Prostate gland (tissue), 2 donors: ENCODE results near the gene HADHA.

Experiments
- POLR2A ChIP-seq: fragments of 450-650 bp; IDR thresholded peaks from one replicate; pipeline ENCODE4 v1.6.1; 2016; ENCODE audit warnings: antibody characterized with exemption, mild to moderate bottlenecking
- TF ChIP-seq, protein P1 (sequence below), 4 experiments: fragments of 200-600 bp in 2 of 4; fragments of 450-650 bp in 2 of 4; sonication (generic) in 2 of 4; IDR thresholded peaks; 1 replicate in 3 of 4; 2 replicates in 1 of 4; pipeline ENCODE4 v1.5.1; 2016 to 2019; ENCODE audit warnings: antibody characterized with exemption in 4 of 4, mild to moderate bottlenecking in 2 of 4, moderate library complexity in 2 of 4

DNA sequence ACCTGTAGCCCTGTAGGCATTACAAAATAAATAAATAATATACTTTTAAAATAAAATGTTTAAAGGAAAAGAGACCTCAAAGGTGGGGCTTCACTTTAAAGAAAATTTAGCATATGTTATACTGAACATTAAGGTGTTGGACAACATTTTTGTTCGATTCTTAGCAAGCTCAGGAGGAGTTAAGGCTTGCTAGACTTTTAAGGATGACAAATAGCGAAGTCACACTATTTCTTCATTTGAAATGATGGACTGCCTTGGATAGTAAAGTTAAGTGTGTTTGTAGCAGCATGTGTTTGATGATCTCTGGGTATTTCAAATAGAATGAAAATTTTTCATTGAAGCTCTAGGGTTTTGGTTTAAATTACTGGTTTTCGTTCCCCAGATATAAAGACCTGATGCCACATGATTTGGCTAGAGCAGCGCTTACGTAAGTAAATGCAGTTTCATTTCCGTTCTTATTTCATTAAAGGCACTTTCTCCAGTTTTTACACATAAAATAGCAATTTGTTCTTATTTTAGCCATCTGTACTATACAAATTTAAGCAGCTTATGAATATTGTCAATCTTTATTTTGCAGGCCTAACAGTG lies 25.2 kb upstream of the HADHA start:
- TF ChIP-seq, protein P1, sequence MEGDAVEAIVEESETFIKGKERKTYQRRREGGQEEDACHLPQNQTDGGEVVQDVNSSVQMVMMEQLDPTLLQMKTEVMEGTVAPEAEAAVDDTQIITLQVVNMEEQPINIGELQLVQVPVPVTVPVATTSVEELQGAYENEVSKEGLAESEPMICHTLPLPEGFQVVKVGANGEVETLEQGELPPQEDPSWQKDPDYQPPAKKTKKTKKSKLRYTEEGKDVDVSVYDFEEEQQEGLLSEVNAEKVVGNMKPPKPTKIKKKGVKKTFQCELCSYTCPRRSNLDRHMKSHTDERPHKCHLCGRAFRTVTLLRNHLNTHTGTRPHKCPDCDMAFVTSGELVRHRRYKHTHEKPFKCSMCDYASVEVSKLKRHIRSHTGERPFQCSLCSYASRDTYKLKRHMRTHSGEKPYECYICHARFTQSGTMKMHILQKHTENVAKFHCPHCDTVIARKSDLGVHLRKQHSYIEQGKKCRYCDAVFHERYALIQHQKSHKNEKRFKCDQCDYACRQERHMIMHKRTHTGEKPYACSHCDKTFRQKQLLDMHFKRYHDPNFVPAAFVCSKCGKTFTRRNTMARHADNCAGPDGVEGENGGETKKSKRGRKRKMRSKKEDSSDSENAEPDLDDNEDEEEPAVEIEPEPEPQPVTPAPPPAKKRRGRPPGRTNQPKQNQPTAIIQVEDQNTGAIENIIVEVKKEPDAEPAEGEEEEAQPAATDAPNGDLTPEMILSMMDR (IDR thresholded peaks at IDR 0.05) = no peak
- TF ChIP-seq POLR2A = no peak
